KMS-11 (cell line): Measurements from ENCODE around the gene CECR2.

Experiments used
- H2AFZ ChIP-seq: fragments of 200-600 bp; sonication (generic); 2 replicates; pipeline ENCODE4 v1.6.1; 2016; ENCODE audit warnings: antibody characterized with exemption, mixed run types, low read depth
- H3K27ac ChIP-seq: fragments of 200-600 bp; sonication (generic); 2 replicates; pipeline ENCODE4 v1.6.1; 2016; ENCODE audit warnings: mild to moderate bottlenecking, mixed run types
- H3K27me3 ChIP-seq: fragments of 200-600 bp; sonication (generic); 2 replicates; pipeline ENCODE4 v1.6.1; 2017; ENCODE audit warnings: mild to moderate bottlenecking, low read depth, mixed run types, moderate library complexity; ENCODE audit not compliant: insufficient read depth
- H3K36me3 ChIP-seq: fragments of 200-600 bp; sonication (generic); 2 replicates; pipeline ENCODE4 v1.6.1; 2017; ENCODE audit warnings: mild to moderate bottlenecking, mixed run types; ENCODE audit not compliant: insufficient read depth
- H3K4me1 ChIP-seq: fragments of 200-600 bp; sonication (generic); 2 replicates; pipeline ENCODE4 v1.6.1; 2016; ENCODE audit warnings: mild to moderate bottlenecking, low read depth, mixed run types; ENCODE audit not compliant: poor library complexity, severe bottlenecking
- H3K4me2 ChIP-seq: fragments of 200-600 bp; sonication (generic); 2 replicates; pipeline ENCODE4 v1.7.0; 2016; ENCODE audit warnings: mild to moderate bottlenecking, mixed run types
- H3K4me3 ChIP-seq: fragments of 200-600 bp; sonication (generic); IDR thresholded peaks from 2 replicates; pipeline ENCODE4 v1.6.1; 2017; ENCODE audit warnings: low read depth, low read length, mixed read lengths; ENCODE audit not compliant: insufficient read depth
- H3K79me2 ChIP-seq: fragments of 200-600 bp; sonication (generic); 2 replicates; pipeline ENCODE4 v1.6.1; 2016; ENCODE audit warnings: low read depth, mixed run types; ENCODE audit not compliant: insufficient read depth
- H3K9ac ChIP-seq: fragments of 200-600 bp; sonication (generic); 2 replicates; pipeline ENCODE4 v1.6.1; 2016; ENCODE audit warnings: mild to moderate bottlenecking, mixed run types
- H4K20me1 ChIP-seq: fragments of 200-600 bp; sonication (generic); 2 replicates; pipeline ENCODE4 v1.6.1; 2016; ENCODE audit warnings: mild to moderate bottlenecking, mixed run types; ENCODE audit not compliant: insufficient read depth
- TF ChIP-seq, protein P1 (sequence below): fragments of 200-600 bp; sonication (generic); conservative IDR thresholded peaks from 2 replicates; pipeline ENCODE4 v1.6.1; 2017; ENCODE audit warnings: low read depth, mild to moderate bottlenecking, antibody characterized with exemption, low read length, moderate library complexity, mixed read lengths

The CECR2 gene

DNA sequence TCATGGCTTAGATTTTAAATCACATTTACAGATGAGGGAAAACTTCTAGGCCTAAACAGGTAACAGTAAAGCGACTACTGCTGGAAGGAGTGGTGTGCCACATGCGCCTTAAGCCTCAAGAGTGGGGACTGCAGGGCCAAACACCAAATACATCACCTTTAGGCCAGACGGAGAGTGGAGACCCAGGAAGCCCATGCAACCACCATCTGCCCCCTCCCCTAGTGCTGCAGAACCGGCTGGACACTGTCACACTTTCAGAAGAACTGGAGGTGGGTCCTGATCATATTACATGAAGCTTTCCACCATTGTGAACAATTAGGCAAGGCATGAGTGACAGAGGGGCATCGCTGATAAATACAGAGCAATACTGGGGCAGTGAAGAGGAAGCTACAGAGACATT lies 222.9 kb downstream of the CECR2 start:
- no peaks in the 10 kb centered on the region for H3K79me2 ChIP-seq

DNA sequence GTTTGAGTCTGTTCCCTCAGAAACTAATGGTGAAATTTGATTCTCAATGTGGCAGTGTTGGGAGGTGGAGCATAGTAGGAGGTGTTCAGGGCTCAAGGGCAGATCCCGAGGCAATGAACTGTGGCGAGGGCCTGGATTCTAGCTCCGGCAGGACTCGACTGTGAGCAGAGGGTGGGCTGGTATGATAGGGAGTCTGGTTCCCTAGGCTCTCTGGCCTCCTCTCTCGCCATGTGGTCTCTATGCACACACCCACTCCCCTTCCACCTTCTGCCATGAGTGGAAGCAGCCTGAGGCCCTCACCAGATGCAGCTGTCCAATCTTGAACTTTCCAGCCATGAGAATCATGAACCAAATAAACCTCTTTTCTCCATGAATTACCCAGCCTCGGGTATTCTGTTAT lies 227.0 kb downstream of the CECR2 start:
- TF ChIP-seq, protein P1, sequence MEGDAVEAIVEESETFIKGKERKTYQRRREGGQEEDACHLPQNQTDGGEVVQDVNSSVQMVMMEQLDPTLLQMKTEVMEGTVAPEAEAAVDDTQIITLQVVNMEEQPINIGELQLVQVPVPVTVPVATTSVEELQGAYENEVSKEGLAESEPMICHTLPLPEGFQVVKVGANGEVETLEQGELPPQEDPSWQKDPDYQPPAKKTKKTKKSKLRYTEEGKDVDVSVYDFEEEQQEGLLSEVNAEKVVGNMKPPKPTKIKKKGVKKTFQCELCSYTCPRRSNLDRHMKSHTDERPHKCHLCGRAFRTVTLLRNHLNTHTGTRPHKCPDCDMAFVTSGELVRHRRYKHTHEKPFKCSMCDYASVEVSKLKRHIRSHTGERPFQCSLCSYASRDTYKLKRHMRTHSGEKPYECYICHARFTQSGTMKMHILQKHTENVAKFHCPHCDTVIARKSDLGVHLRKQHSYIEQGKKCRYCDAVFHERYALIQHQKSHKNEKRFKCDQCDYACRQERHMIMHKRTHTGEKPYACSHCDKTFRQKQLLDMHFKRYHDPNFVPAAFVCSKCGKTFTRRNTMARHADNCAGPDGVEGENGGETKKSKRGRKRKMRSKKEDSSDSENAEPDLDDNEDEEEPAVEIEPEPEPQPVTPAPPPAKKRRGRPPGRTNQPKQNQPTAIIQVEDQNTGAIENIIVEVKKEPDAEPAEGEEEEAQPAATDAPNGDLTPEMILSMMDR = no peak
- Histone ChIP-seq H3K27me3 (no peaks in the 10 kb centered on the region), H2AFZ (no peak overlapping the region), H3K36me3 (peaks cover 17% of the 10 kb centered on the region; the same call in 1 of the 2 replicates), H3K9ac (no peak overlapping the region), H3K79me2 (no peaks in the 10 kb centered on the region), H3K4me3 (no peak overlapping the region), H3K27ac (no peak overlapping the region), H4K20me1 (no peaks in the 10 kb centered on the region), H3K4me1 (no peaks in the 10 kb centered on the region), H3K4me2 (no peak overlapping the region)

More for the DNA sequence above, 222.9 kb downstream of the CECR2 start:
- no peak overlapping the region for H3K27ac ChIP-seq
- no peak overlapping the region for H2AFZ ChIP-seq
- peaks cover 7% of the 10 kb centered on the region; the same call in 1 of the 2 replicates for H3K36me3 ChIP-seq
- no peaks in the 10 kb centered on the region for H4K20me1 ChIP-seq
- H3K4me3 ChIP-seq = no peak overlapping the region
- H3K27me3 ChIP-seq = no peaks in the 10 kb centered on the region
- no peak overlapping the region for H3K9ac ChIP-seq
- no peaks in the 10 kb centered on the region for H3K4me1 ChIP-seq
- TF ChIP-seq, protein P1 = no peak
- no peak overlapping the region for H3K4me2 ChIP-seq

DNA sequence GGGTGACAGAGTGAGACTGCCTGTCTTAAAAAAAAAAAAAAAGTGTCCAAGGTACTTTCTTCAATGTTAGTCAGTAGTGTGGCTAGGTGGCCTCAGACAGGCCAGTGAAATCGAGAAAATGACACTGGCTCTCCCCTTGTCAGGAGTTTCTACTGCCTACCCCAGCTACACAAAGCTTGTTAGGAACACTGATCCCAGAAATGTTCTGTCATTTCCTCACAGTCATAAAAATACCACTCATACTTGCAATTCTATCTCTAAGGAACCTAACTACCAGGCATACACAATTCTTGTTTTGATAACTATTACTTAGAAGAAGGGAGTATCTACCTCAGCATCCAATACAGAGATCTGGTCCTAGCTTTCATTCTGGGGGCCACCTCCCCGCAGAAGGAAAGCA lies 228.0 kb downstream of the CECR2 start:
- Histone ChIP-seq H3K36me3 (peaks cover 17% of the 10 kb centered on the region; the same call in 1 of the 2 replicates), H3K4me2 (no peak overlapping the region), H3K4me1 (no peaks in the 10 kb centered on the region), H3K27ac (no peak overlapping the region), H3K4me3 (no peak overlapping the region), H3K79me2 (no peaks in the 10 kb centered on the region), H4K20me1 (no peaks in the 10 kb centered on the region), H3K9ac (no peak overlapping the region), H3K27me3 (no peaks in the 10 kb centered on the region), H2AFZ (no peak overlapping the region)
- TF ChIP-seq, protein P1 = no peak

DNA sequence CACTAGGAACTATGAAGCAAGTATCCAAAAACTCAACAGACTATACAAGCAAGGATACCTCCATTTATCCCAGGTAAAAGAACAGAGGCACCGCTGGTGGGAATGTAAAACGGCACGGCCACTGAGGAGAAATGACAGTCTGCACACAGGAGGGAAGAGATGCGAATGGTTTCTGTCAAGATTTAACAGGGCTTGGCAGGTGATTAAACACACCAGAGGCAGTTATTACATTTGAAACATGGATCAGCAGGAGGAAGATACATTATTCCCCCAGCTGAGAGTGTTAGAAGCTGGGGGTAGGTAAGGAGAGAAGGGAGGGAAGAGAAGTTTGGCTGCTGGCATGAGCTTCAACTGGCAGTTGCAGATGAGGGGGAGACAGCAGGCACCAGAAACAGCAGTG lies 229.1 kb downstream of the CECR2 start:
- Histone ChIP-seq H3K9ac (no peak overlapping the region), H3K36me3 (peaks cover 17% of the 10 kb centered on the region; the same call in 1 of the 2 replicates), H3K27me3 (no peaks in the 10 kb centered on the region), H2AFZ (no peak overlapping the region), H3K4me1 (no peaks in the 10 kb centered on the region), H3K4me2 (no peak overlapping the region), H3K79me2 (no peaks in the 10 kb centered on the region), H4K20me1 (no peaks in the 10 kb centered on the region), H3K27ac (no peak overlapping the region), H3K4me3 (no peak overlapping the region)
- TF ChIP-seq, protein P1 = no peak
